IPS DF 19.7 (cell line): ENCODE results near the gene VWA2.

Experiments used
- DNase-seq: peaks from one replicate; pipeline ENCODE4 v3.0.0-alpha.2; 2013; ENCODE audit warnings: low read depth, low spot score

VWA2 gene

GRCh38 chr10:114340816-114341215, 101.8 kb downstream of the VWA2 start:
- DNase-seq, result no peak
